Fibroblast of lung (primary cell): ENCODE measurements around the gene KNOP1.
"Not testable (repeated sequence)": the region's sequence is repeated elsewhere in the genome, so short reads cannot be mapped to it uniquely, and the experiment has no call there.

Experiments
- CTCF ChIP-seq, 2 donors: IDR thresholded peaks in 1 of 2; conservative IDR thresholded peaks in 1 of 2; 1 replicate in 1 of 2; 2 replicates in 1 of 2; pipeline ENCODE4 v1.5.1; 2011 to 2012; ENCODE audit warnings: low read length in 2 of 2, control low read depth in 1 of 2, inconsistent platforms in 1 of 2, low read depth in 1 of 2, mild to moderate bottlenecking in 1 of 2
- EZH2 ChIP-seq: IDR thresholded peaks from 2 replicates; pipeline ENCODE4 v1.5.1; 2012; ENCODE audit warnings: low read length, control low read depth, mild to moderate bottlenecking; ENCODE audit errors: missing control alignments

GRCh38 chr16:19679281-19679680 lies 38.7 kb downstream of the KNOP1 start:
- not testable (repeated sequence) for TF ChIP-seq CTCF (conservative IDR thresholded peaks at IDR 0.05 in 1 of 2, IDR thresholded peaks at IDR 0.05 in 1 of 2; ENCODE audit: low read depth in 1 of 2, low read length in 2 of 2); EZH2
